Cardiac septum (tissue), 1 donor: ENCODE results near the gene IFT80. TPM values are rescaled to one million over a fixed set of nuclear protein-coding genes. Genes with fewer than 3 reads are reported as not detected.
"Not testable (repeated sequence)": the region's sequence is repeated elsewhere in the genome, so short reads cannot be mapped to it uniquely, and the experiment has no call there.

ENCODE experiments used
- DNase-seq: peaks from one replicate; pipeline ENCODE4 v3.0.0-alpha.2; 2020; ENCODE audit warnings: low spot score
- intact Hi-C: fragments of 100-400 bp; cut with DNase I; formaldehyde crosslinking; loops from one replicate; pipeline ENCODE4 v1.14.0; 2022
- total RNA-seq: library from RNA; stranded (reverse); fragmentation: NEBNext Ultra II Directional; extraction: Animal tissue kit (Norgen Biotek cat#: 25700); gene quantifications from one replicate; pipeline ENCODE4 v1.2.1, GENCODE V29; 2021
- donor health status: DM: no; HTN: no; CAD: no.

The IFT80 gene
- total RNA-seq, 1 donor from 2014 or later: 10.7 TPM

- intact Hi-C loops: no loop called here
- DNase-seq: no peak
These were observed 26.2 kb downstream of the IFT80 start for GRCh38 chr3:160372780-160373179.

DNA sequence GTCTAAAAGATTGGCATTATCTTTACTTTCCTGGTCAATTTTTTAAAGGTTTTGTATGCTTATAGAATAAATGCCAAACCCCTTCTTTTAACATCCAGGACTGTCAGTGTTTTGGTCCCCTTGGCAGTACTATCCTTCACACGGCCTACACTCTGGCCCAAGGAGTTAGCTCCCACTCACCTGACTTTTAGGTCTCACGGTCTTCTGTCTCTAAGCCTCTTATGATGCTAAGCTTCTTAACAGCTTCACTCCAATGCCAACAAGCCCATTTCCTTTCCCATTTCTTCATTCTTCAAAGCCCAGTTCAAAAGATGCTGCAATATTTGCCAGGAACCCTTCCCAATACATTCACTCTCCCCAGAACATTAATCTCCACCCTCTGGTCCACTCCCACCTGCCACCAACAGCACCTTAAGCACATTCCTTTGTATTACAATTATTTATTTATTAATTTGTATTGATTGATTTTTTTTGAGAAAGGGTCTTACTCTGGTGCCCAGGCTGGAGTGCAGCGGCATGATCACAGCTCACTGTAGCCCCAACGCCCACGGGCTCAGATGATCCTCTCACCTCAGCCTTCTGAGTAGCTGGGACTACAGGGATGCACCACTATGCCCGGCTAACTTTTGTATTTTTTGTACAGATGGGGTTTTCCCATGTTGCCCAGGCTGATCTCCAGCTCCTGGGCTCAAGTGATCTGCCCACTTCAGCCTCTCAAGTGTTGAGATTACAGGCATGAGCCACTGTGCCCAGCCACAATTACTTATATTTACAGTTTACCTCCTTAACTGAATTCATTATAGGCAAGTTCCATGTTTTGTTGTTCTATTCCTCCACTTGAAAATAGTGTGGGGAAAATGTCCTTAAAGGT is 27.8 kb downstream of the IFT80 start:
- intact Hi-C loops: no loop called here
- no peak for DNase-seq

DNA sequence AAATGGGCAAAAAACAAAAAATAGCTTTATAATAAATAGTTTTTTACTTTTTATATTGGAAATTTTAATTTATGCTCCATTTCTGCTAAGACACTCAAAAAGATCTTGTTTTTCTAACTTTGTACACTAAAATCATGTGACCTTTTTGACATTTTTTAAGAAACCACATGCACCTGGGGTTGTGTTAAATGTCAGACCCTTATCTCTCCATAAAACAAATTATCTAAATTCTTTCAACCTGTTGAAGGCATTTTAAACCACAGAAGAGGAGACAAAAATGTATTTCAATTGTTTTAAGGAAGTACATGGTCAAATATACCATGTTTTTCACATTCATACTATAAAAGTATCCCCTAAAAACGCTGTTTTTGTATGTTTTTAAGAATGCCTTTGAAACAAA is 29.2 kb downstream of the IFT80 start:
- no peak for DNase-seq
- intact Hi-C loops: no loop called here

- intact Hi-C loops: no loop called here
These were observed 30.2 kb downstream of the IFT80 start for GRCh38 chr3:160368804-160369203.

GRCh38 chr3:160365869-160366522 is 33.0 kb downstream of the IFT80 start:
- intact Hi-C loops: no loop called here
- no peak for DNase-seq

More at GRCh38 chr3:160368804-160369203, 30.2 kb downstream of the IFT80 start:
- DNase-seq: no peak

GRCh38 chr3:160362896-160363295 is 36.1 kb downstream of the IFT80 start:
- DNase-seq, intact Hi-C loops: not testable (repeated sequence)

- no peak for DNase-seq
- intact Hi-C loops: no loop called here
These were observed 43.2 kb downstream of the IFT80 start for GRCh38 chr3:160355826-160356225.

GRCh38 chr3:160346511-160346910 is 52.5 kb downstream of the IFT80 start:
- no peak for DNase-seq
- intact Hi-C loops: no loop called here

GRCh38 chr3:160343132-160343531 is 55.9 kb downstream of the IFT80 start:
- no peak for DNase-seq
- intact Hi-C loops: loop anchor here (2.0 kb wide), 2 partner anchors 180 to 310 kb away; no protein-coding TSS in a partner anchor

GRCh38 chr3:160340351-160340750 is 58.7 kb downstream of the IFT80 start:
- no peak for DNase-seq
- intact Hi-C loops: no loop called here

DNA sequence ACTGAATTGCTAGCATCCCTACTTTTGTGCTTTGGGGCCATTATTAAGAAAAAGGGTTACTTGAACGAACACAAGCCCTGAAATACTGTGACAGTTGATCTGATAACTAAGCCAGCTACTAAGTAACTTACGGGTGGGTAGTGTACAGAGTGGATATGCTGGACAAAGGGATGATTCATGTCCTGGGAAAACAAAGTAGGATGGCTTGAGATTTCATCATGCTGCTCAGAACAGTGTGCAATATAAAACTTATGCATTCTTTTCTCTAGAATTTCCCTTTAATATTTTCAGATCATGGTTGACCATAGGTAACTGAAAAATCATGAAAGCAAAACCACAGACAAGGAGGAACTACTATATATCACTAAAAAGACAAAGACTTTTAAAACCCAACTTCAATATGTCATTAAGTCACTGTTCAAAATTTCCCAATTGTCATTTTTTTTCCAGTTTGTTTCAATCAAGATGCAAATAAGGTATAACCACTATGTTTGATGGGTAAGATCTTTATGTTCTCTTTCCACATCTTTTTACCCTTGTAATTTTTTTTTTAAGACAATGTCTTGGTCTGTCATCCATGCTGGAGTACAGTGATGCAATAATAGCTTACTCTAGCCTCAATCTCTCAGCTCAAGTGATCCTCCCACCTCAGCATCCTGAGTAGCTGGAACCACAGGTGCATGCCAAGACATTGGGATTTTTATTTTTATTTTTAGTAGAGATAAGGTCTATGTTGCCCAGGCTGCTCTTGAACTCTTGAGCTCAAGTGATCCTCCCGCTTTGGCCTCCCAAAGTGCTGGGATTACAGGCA is 67.7 kb downstream of the IFT80 start:
- intact Hi-C loops: no loop called here
- DNase-seq: no peak

DNA sequence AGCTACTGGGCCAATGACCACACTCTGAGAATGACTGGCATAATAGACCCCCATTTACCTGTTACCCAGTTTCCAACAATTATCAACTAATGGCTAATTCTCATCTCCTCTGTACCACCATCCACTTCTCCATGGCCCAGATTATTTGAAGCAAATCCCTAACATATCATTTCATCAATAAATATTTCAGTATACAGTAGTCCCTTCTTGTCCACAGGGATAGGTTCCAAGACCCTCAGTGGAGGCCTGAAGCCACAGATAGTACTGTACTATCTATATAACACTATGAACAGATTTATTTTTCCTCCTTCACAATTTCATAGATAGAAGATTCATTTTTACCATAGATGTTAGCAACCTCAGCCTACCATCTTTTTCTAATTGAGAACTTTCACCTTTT is 68.3 kb downstream of the IFT80 start:
- DNase-seq: no peak
- intact Hi-C loops: no loop called here

- intact Hi-C loops: no loop called here
These were observed 68.9 kb downstream of the IFT80 start for GRCh38 chr3:160330109-160330508.

GRCh38 chr3:160326286-160326685 is 72.7 kb downstream of the IFT80 start:
- intact Hi-C loops, DNase-seq: not testable (repeated sequence)

More at GRCh38 chr3:160330109-160330508, 68.9 kb downstream of the IFT80 start:
- DNase-seq: no peak

- intact Hi-C loops, DNase-seq: not testable (repeated sequence)
These were observed 77.2 kb downstream of the IFT80 start for GRCh38 chr3:160321821-160322220.

DNA sequence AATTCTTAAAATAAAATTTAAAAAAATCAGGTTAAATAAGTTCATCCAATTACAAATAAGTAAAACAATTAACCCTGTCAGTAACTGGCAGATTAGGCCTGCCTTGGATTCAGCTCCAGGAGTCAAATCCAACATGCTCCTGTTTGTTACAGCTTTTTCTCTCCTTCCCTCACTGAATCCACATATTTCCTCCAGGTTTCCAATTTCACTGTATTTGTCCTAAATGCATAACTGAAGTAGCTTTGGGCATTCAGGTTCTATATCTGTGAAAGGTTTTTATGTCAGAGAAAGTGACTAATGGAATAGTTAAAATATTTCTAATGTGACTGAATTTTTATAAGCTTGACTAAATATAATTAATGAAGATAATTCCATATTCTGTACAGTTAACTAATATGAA is 79.7 kb downstream of the IFT80 start:
- intact Hi-C loops: no loop called here
- no peak for DNase-seq

GRCh38 chr3:160314995-160315394 is 84.0 kb downstream of the IFT80 start:
- intact Hi-C loops: no loop called here
- DNase-seq: no peak

DNA sequence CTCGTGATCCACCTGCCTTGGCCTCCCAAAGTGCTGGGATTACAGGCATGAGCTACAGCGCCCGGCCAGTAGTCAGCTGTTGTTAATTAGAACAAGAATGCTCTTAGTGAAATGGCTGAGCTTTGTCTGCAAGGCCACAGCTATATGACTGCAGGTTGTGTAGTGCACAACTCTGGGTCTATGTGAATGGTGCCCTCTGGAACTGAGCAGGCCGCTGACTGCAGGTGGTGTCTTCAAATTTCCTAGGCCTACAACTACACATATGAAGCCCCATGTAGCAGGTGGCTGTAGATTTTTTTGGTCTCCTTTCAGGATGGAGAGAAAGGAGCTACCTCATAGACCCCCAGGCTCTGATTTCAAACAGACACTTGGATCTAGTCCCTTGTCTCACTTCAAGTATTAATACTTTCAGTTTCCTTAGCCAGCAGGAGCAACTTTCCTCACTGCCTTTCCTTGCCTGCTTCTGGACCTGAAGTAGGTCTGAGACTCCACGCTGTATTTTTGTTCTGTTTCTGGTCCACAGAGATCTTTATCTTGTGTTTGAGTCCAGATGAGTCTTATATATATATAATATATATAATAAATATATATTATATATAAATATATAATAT is 86.9 kb downstream of the IFT80 start:
- intact Hi-C loops: no loop called here

DNA sequence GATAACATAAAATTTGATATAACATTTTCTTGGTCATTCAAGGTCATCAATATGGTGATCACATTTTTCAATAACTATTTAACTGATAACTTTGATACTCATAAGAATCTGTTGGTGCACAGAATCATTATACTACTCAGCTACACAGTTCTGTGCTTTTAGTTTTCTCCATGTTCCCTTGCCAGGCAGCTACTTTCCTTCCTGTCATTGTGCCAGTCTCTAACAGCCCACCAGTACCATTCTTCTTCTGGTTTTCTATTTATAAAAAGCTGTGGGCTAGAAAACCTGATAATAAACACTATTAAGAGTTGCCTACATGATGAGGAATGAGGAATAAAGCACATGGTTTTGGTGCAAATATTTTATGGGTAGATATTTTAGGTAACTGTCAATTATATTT is 96.2 kb downstream of the IFT80 start:
- no peak for DNase-seq
- intact Hi-C loops: no loop called here

More for the DNA sequence above, 86.9 kb downstream of the IFT80 start:
- no peak for DNase-seq

- no peak for DNase-seq
- intact Hi-C loops: no loop called here
These were observed 102.4 kb downstream of the IFT80 start for GRCh38 chr3:160296591-160296990.
